Stomach (tissue), 4 donors: ENCODE data around the gene GABBR2.

ENCODE experiments used
- POLR2A ChIP-seq, 4 donors: fragments of 450-650 bp; IDR thresholded peaks; one replicate each; pipeline ENCODE4 v1.6.1; 2016; ENCODE audit warnings: antibody characterized with exemption in 4 of 4, control low read depth in 2 of 4, mild to moderate bottlenecking in 1 of 4, moderate library complexity in 1 of 4
- POLR2AphosphoS5 ChIP-seq, 3 donors: sonication (generic); formaldehyde crosslinking; IDR thresholded peaks; one replicate each; pipeline ENCODE4 v1.6.1; 2016; ENCODE audit warnings: antibody characterized with exemption in 3 of 3
- TF ChIP-seq, protein P1 (sequence below), 7 experiments: fragments of 450-650 bp in 4 of 7; fragments of 200-600 bp in 3 of 7; sonication (generic) in 3 of 7; IDR thresholded peaks; one replicate each; pipeline ENCODE4 v1.5.1; 2016 to 2019; ENCODE audit warnings: antibody characterized with exemption in 7 of 7, control low read depth in 2 of 7, mild to moderate bottlenecking in 1 of 7

DNA sequence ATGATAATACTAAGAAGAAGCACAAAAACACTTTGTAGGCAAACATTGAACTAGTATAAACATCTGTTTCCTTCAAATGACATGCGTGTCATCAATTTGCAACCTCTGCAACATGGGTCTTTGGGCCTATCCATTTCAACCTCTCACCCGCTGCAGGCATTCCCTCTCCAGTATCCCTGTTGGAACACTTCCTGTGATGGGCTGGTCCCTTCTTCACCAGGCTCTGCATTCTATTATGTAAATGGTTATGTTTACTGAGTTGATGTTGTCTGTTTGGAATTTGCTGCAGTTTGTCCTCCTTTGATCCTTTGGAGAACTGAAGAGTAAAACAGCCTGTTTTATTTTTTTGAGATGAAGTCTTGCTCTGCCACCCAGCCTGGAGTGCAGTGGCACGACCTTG, 436.7 kb downstream of the GABBR2 start:
- TF ChIP-seq POLR2AphosphoS5 (IDR thresholded peaks at IDR 0.05) (no peak), POLR2A (IDR thresholded peaks at IDR 0.05) (no peak)
- TF ChIP-seq, protein P1, sequence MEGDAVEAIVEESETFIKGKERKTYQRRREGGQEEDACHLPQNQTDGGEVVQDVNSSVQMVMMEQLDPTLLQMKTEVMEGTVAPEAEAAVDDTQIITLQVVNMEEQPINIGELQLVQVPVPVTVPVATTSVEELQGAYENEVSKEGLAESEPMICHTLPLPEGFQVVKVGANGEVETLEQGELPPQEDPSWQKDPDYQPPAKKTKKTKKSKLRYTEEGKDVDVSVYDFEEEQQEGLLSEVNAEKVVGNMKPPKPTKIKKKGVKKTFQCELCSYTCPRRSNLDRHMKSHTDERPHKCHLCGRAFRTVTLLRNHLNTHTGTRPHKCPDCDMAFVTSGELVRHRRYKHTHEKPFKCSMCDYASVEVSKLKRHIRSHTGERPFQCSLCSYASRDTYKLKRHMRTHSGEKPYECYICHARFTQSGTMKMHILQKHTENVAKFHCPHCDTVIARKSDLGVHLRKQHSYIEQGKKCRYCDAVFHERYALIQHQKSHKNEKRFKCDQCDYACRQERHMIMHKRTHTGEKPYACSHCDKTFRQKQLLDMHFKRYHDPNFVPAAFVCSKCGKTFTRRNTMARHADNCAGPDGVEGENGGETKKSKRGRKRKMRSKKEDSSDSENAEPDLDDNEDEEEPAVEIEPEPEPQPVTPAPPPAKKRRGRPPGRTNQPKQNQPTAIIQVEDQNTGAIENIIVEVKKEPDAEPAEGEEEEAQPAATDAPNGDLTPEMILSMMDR (IDR thresholded peaks at IDR 0.05) = no peak
